Muscle layer of colon (tissue), 2 donors: Measurements from ENCODE around the gene CACNA1D.

Source experiments
- H3K27ac ChIP-seq: one replicate; pipeline ENCODE4 v1.7.0; 2013; ENCODE audit warnings: low read depth, mild to moderate bottlenecking, low read length, moderate library complexity
- H3K27me3 ChIP-seq, 2 donors: one replicate each; pipeline ENCODE4 v1.7.0; 2013; ENCODE audit warnings: low read length in 2 of 2, mild to moderate bottlenecking in 2 of 2; ENCODE audit not compliant: insufficient read depth in 2 of 2, control insufficient read depth in 1 of 2
- H3K36me3 ChIP-seq: one replicate; pipeline ENCODE4 v1.7.0; 2013; ENCODE audit warnings: mild to moderate bottlenecking, low read length; ENCODE audit not compliant: insufficient read depth
- H3K4me1 ChIP-seq: one replicate; pipeline ENCODE4 v1.7.0; 2013; ENCODE audit warnings: mild to moderate bottlenecking, low read length; ENCODE audit not compliant: insufficient read depth
- H3K4me3 ChIP-seq, 2 donors: one replicate each; pipeline ENCODE4 v1.7.0; 2013; ENCODE audit warnings: low read length in 2 of 2, low read depth in 1 of 2, mild to moderate bottlenecking in 1 of 2, moderate library complexity in 1 of 2
- H3K9ac ChIP-seq: one replicate; pipeline ENCODE4 v1.7.0; 2013; ENCODE audit warnings: low read length
- H3K9me3 ChIP-seq: one replicate; pipeline ENCODE4 v1.7.0; 2013; ENCODE audit warnings: mild to moderate bottlenecking, low read length
- donor health status: abdominal sarcoma.
- donor health status: Adenocarcinoma of cecum.

Gene CACNA1D

GRCh38 chr3:53768478-53769459, 274.4 kb downstream of the CACNA1D start:
- Histone ChIP-seq H3K4me1 (peaks cover 11% of the 10 kb centered on the region), H3K27ac (no peak overlapping the region), H3K27me3 (no peaks in the 10 kb centered on the region), H3K9me3 (no peaks in the 10 kb centered on the region), H3K4me3 (no peak overlapping the region), H3K9ac (no peak overlapping the region), H3K36me3 (no peaks in the 10 kb centered on the region)

GRCh38 chr3:53772562-53772961, 278.2 kb downstream of the CACNA1D start:
- no peaks in the 10 kb centered on the region for H3K27me3 ChIP-seq
- H3K4me3 ChIP-seq = no peak overlapping the region
- no peaks in the 10 kb centered on the region for H3K36me3 ChIP-seq
- H3K27ac ChIP-seq = no peak overlapping the region
- H3K9me3 ChIP-seq = no peaks in the 10 kb centered on the region
- H3K9ac ChIP-seq = no peak overlapping the region
- peaks cover 21% of the 10 kb centered on the region for H3K4me1 ChIP-seq

DNA sequence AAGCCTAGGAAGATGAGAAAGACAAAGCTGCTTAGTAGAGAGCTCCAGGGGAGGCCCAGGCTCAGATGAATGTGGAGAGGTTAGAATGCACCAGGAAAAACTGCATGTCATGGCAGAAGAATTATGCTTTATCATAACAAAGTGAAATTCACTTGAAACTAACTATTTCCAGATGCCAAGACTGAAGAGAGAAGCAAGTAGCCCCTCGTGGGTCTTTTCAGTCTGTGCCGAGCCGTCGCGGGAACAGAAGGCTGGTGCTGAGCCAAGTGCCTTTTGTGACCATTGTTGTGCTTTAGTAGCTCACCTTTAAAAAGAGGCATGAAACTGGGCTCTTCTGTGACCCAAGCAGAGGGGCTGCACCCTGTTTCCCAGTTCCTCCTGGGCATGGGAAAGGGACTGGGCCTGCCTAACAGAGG, 278.6 kb downstream of the CACNA1D start:
- Histone ChIP-seq H3K4me3 (no peak overlapping the region), H3K4me1 (peaks cover 21% of the 10 kb centered on the region), H3K27me3 (no peaks in the 10 kb centered on the region), H3K9me3 (no peaks in the 10 kb centered on the region), H3K36me3 (no peaks in the 10 kb centered on the region), H3K27ac (no peak overlapping the region), H3K9ac (no peak overlapping the region)

DNA sequence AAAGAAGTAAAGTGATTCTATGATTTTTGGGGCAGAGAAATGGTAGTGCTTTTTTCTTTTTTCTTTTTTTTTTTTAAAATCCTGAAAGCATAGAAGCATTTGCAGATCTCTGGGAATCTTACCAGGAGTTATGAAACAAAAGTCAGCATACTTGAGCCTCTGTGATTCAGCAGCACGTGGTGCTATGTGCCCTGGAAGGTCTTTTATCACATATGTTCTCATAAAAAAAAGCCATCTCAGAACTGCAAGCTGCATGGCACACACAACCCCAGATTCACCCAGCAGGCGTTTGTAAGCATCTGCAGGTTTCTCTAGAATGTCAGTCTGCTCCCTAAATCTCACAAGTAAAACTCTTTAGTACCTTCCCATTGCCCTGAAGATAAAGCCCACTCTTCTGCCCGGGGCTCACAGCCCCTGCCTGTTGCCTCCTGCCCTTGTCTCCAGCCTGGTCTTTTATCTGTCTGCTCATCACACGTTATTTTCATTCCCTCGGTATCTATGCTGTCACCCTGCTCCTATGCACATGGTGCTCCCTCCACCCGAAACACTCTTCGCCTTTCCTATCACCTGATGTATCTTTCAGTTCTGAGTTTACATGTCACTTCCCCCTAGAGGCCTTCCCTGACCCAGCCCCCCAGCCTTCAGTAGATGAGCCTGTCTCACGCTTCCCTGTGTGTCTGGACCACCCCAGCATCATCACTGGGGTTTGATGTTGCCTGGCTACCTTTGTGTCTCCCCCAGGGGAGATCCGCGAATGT, 279.4 kb downstream of the CACNA1D start:
- Histone ChIP-seq H3K4me1 (peaks cover 21% of the 10 kb centered on the region), H3K27ac (no peak overlapping the region), H3K9ac (no peak overlapping the region), H3K4me3 (no peak overlapping the region), H3K36me3 (no peaks in the 10 kb centered on the region), H3K27me3 (no peaks in the 10 kb centered on the region), H3K9me3 (no peaks in the 10 kb centered on the region)

GRCh38 chr3:53774414-53774813, 280.0 kb downstream of the CACNA1D start:
- Histone ChIP-seq H3K4me3 (no peak overlapping the region), H3K9ac (no peak overlapping the region), H3K9me3 (no peaks in the 10 kb centered on the region), H3K4me1 (peaks cover 21% of the 10 kb centered on the region), H3K27ac (no peak overlapping the region), H3K27me3 (no peaks in the 10 kb centered on the region), H3K36me3 (no peaks in the 10 kb centered on the region)

DNA sequence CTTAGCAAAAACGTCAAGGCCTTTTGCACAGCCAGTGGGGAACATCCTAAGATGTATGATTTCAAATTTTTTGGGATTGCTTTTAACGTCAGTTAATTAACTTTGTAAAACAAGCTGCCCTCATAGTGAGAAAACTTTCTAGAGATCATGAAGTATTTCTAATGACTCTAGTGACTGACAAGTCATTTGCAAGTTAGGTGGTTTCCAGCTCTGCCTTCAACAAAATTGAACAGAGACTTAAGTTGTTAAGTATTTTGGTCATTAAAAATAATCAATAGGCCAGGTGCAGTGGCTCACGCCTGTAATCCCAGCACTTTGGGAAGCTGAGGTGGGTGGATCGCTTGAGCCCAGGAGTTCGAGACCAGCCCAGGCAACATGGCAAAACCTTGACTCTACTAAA, 280.6 kb downstream of the CACNA1D start:
- no peaks in the 10 kb centered on the region for H3K36me3 ChIP-seq
- no peaks in the 10 kb centered on the region for H3K9me3 ChIP-seq
- H3K9ac ChIP-seq = no peak overlapping the region
- no peak overlapping the region for H3K4me3 ChIP-seq
- no peaks in the 10 kb centered on the region for H3K27me3 ChIP-seq
- no peak overlapping the region for H3K27ac ChIP-seq
- peaks cover 21% of the 10 kb centered on the region for H3K4me1 ChIP-seq

DNA sequence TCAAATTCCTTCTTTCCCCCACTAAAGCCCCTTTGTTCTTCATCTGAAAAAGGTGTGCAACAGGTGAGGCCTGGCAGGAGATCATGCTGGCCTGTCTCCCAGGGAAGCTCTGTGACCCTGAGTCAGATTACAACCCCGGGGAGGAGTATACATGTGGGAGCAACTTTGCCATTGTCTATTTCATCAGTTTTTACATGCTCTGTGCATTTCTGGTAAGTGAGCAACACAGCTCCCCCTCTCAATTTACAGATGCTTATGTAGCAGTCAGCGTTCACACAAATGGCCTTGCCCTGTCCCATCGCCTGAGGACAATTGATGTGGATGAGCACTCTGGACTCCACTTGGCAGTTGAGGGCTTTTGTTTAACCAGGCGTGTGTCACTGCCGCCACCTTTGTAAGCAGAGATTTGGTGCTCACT, 281.4 kb downstream of the CACNA1D start:
- H3K4me3 ChIP-seq = no peak overlapping the region
- no peak overlapping the region for H3K9ac ChIP-seq
- H3K4me1 ChIP-seq = peaks cover 21% of the 10 kb centered on the region
- no peaks in the 10 kb centered on the region for H3K36me3 ChIP-seq
- no peak overlapping the region for H3K27ac ChIP-seq
- no peaks in the 10 kb centered on the region for H3K9me3 ChIP-seq
- no peaks in the 10 kb centered on the region for H3K27me3 ChIP-seq

GRCh38 chr3:53776494-53777101, 282.2 kb downstream of the CACNA1D start:
- Histone ChIP-seq H3K4me1 (peaks cover 21% of the 10 kb centered on the region), H3K27me3 (no peaks in the 10 kb centered on the region), H3K4me3 (no peak overlapping the region), H3K27ac (no peak overlapping the region), H3K36me3 (no peaks in the 10 kb centered on the region), H3K9me3 (no peaks in the 10 kb centered on the region), H3K9ac (no peak overlapping the region)

DNA sequence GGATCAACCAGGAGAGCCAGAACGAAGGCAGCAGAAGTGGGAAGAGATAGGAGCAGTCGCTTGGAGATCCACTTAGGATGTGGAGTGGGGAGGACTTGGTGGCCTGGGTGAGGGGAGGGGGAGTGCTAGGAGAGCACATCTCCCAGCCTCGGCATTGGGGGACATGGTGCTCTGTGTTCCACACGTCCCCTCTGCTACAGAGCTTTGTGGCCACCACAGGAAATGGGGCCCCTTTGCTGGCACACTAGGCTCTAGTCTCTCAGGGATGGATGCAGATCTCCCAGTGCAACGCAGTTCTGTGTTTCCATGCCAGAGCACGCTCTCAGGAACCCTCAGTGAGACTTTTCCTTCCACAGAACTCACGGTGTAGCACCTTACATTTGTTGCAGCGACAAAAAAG, 283.1 kb downstream of the CACNA1D start:
- Histone ChIP-seq H3K27me3 (no peaks in the 10 kb centered on the region), H3K4me1 (peaks cover 21% of the 10 kb centered on the region), H3K27ac (no peak overlapping the region), H3K9ac (no peak overlapping the region), H3K36me3 (no peaks in the 10 kb centered on the region), H3K9me3 (no peaks in the 10 kb centered on the region), H3K4me3 (no peak overlapping the region)

- Histone ChIP-seq H3K9ac (no peak overlapping the region), H3K27ac (no peak overlapping the region), H3K4me1 (peaks cover 16% of the 10 kb centered on the region), H3K4me3 (no peak overlapping the region), H3K27me3 (no peaks in the 10 kb centered on the region), H3K9me3 (no peaks in the 10 kb centered on the region), H3K36me3 (no peaks in the 10 kb centered on the region)
These were observed 283.7 kb downstream of the CACNA1D start for GRCh38 chr3:53778153-53778552.

- Histone ChIP-seq H3K27ac (no peak overlapping the region), H3K27me3 (no peaks in the 10 kb centered on the region), H3K9me3 (no peaks in the 10 kb centered on the region), H3K4me1 (peaks cover 7% of the 10 kb centered on the region), H3K4me3 (no peak overlapping the region), H3K9ac (no peak overlapping the region), H3K36me3 (no peaks in the 10 kb centered on the region)
These were observed 285.8 kb downstream of the CACNA1D start for GRCh38 chr3:53780171-53780570.
